OCI-LY3 (cell line): ENCODE results near the gene OR8D4.

ENCODE experiments used
- EZH2phosphoT487 ChIP-seq: fragments of 200-600 bp; shearing (Covaris generic); IDR thresholded peaks from 2 replicates; pipeline ENCODE4 v1.6.1; 2018; ENCODE audit warnings: antibody characterized with exemption, mixed run types, low read depth
- TF ChIP-seq, protein P1 (sequence below): fragments of 200-600, 300-600 bp; sonication (generic); IDR thresholded peaks from 2 replicates; pipeline ENCODE4 v1.5.1; 2014; ENCODE audit warnings: antibody characterized with exemption, low read length, low read depth

DNA sequence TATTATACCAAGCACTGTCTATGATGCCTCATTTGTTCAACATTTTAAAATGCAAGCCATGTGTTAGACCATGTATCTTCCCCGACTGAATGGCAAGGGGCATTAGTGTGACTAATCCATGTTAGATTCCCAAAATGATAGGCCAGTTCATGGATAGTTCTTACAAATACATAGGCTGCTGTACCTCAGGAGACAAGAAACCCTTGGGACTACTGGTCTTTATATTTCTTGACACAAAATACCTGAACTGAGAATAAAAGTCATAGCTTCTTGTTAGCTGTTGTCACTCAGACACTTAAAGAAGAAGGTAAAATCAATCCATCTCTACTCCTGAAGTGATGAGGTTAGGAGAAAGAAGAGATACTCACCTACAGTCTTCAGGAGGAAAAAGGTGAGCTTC, at the start of gene OR8D4:
- TF ChIP-seq, protein P1, sequence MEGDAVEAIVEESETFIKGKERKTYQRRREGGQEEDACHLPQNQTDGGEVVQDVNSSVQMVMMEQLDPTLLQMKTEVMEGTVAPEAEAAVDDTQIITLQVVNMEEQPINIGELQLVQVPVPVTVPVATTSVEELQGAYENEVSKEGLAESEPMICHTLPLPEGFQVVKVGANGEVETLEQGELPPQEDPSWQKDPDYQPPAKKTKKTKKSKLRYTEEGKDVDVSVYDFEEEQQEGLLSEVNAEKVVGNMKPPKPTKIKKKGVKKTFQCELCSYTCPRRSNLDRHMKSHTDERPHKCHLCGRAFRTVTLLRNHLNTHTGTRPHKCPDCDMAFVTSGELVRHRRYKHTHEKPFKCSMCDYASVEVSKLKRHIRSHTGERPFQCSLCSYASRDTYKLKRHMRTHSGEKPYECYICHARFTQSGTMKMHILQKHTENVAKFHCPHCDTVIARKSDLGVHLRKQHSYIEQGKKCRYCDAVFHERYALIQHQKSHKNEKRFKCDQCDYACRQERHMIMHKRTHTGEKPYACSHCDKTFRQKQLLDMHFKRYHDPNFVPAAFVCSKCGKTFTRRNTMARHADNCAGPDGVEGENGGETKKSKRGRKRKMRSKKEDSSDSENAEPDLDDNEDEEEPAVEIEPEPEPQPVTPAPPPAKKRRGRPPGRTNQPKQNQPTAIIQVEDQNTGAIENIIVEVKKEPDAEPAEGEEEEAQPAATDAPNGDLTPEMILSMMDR: no peak
- no peak for TF ChIP-seq EZH2phosphoT487
